GM10266 (cell line): Measurements from ENCODE around the gene PSMB4.

Experiments used
- DNase-seq: peaks from one replicate; pipeline ENCODE4 v3.0.0; 2012; ENCODE audit errors: extremely low spot score
- TF ChIP-seq, protein P1 (sequence below): IDR thresholded peaks from 2 replicates; pipeline ENCODE4 v1.5.1; 2012; ENCODE audit warnings: mild to moderate bottlenecking, low read depth; ENCODE audit not compliant: control insufficient read depth, insufficient read depth; ENCODE audit errors: missing control alignments

Gene PSMB4

GRCh38 chr1:151406176-151406575 lies 6.8 kb downstream of the PSMB4 start:
- DNase-seq, result no peak
- TF ChIP-seq, protein P1, sequence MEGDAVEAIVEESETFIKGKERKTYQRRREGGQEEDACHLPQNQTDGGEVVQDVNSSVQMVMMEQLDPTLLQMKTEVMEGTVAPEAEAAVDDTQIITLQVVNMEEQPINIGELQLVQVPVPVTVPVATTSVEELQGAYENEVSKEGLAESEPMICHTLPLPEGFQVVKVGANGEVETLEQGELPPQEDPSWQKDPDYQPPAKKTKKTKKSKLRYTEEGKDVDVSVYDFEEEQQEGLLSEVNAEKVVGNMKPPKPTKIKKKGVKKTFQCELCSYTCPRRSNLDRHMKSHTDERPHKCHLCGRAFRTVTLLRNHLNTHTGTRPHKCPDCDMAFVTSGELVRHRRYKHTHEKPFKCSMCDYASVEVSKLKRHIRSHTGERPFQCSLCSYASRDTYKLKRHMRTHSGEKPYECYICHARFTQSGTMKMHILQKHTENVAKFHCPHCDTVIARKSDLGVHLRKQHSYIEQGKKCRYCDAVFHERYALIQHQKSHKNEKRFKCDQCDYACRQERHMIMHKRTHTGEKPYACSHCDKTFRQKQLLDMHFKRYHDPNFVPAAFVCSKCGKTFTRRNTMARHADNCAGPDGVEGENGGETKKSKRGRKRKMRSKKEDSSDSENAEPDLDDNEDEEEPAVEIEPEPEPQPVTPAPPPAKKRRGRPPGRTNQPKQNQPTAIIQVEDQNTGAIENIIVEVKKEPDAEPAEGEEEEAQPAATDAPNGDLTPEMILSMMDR, result no peak

DNA sequence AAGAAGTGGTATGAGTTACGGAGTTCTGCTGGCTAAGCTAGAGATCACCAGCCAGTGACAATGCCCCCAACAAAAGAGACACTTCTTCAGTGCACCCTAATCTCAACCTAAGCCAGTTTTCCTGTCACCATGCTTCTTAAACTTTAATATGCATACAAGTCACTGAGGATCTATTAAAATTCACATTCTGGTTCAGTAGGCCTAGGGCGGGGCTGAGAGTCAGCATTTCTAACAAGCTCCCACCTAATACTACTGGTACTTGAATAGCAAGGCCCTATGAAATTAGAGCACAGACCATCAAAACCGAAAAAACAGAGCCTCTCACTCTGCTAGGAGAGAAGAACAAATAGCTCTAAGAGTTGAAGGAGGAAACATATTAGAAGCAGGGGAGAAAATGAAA lies 7.9 kb downstream of the PSMB4 start:
- DNase-seq, result no peak
- TF ChIP-seq, protein P1, result no peak

DNA sequence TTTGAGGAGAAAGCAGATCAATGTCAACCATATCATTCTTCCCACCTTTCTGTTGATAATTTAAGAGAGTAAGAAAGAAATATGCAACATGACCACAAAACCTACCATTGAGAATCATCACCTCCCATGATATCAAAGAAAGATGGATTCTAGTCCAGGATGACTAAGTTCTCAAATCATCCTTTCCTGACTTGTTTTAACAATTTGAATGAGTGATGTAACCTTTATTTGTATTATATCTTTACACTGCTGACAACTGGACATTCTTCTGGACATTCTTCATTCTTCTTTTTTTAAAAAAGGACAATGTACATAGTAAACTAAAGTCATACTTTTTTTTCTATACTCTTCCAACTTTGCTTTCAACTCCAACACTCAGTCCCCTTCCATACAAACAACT lies 9.5 kb downstream of the PSMB4 start:
- TF ChIP-seq, protein P1, result no peak
- DNase-seq, result no peak

DNA sequence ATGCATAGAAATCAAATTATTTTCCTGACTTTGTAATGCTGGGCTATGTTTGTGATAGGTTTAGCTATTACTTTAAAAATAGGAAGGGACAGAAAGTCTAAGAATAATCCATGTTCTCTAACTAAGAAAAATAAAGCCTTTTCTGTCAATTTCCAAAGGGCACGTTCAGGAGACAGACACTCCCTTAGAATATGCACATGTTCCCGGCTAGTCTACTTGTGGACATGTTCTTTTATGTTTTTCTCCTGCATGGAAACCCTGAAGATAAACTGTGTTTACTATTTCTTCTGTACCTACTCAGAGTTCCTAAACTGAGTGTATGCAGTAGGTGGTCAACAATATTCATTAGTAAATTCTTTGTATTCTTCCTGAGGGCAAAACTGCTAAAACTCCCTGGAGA lies 12.5 kb downstream of the PSMB4 start:
- TF ChIP-seq, protein P1, result no peak
- DNase-seq, result no peak

DNA sequence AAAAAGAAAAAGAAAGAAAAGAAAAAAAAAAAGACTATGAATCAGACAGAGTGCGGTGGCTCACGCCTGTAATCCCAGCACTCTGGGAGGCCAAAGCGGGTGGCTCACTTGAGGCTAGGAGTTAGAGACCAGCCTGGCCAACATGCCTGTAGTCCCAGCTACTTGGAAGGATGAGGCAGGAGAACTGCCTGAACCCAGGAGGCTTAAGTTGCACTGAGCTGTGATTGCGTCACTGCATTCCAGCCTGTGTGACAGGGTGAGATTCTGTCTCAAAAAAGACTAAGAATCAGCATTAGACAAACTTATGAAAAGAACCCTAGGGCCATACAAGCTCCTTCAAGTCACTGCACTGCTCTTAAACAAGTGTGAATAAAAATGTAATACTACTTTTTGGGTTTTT lies 16.9 kb downstream of the PSMB4 start:
- no peak for DNase-seq
- TF ChIP-seq, protein P1, result no peak

DNA sequence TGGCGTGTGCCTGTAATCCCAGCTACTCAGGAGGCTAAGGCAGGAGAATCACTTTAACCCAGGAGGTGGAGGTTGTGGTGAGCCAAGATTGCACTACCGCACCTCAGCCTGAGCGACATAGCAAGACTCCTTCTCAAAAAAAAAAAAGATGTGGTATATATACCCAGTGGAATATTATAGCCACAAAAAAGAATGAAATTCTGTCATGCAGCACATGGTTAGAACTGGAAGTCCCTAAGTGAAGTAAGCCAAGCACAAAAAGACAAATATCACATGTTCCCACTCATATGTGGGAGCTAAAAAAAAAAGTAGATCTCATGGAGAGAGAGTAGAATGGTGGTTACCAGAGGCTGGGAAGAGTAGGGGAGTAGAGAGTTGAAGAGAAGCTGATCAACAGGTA lies 18.7 kb downstream of the PSMB4 start:
- TF ChIP-seq, protein P1, result no peak

DNA sequence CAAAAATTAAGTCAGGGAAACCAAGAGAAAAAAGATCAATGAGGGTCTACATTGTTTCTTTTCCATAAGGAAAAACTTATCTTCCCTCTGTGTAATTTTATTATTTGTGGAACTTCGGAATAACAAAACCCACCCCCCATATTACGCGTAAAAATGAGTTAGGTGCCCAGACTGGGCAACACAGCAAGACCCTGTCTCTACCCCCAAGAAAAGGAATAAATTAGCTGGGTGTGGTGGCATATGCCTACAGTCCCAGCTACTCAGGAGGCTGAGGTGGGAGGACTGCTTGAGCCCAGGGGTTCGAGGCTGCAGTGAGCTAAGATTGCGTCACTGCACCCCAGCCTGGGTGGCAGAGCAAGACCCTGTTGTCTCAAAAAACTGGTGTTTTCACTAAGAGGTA lies 20.4 kb downstream of the PSMB4 start:
- DNase-seq, result no peak
- TF ChIP-seq, protein P1, result no peak

More for the DNA sequence above, 18.7 kb downstream of the PSMB4 start:
- DNase-seq, result no peak

GRCh38 chr1:151425103-151425502 lies 25.7 kb downstream of the PSMB4 start:
- TF ChIP-seq, protein P1, result no peak
- no peak for DNase-seq
